Cardiac muscle cell (in vitro differentiated cells and primary cell): ENCODE data around the gene CYS1. TPM values are rescaled to one million over a fixed set of nuclear protein-coding genes. Genes with fewer than 3 reads are reported as not detected.
A peak's percentile ranks its signal among the peaks of the same experiment; 100 is the strongest.
"Not testable (repeated sequence)": the region's sequence is repeated elsewhere in the genome, so short reads cannot be mapped to it uniquely, and the experiment has no call there.

Experiments used
- DNase-seq, 2 donors: peaks; one replicate each; pipeline versions ENCODE4 v3.0.0 to v3.0.0-alpha.2; 2010 to 2017; ENCODE audit warnings: low read depth in 1 of 2, low spot score in 1 of 2
- H3K27ac ChIP-seq: fragments of 200-600 bp; sonication (generic); 2 replicates; pipeline ENCODE4 v1.5.1; 2016
- H3K27me3 ChIP-seq: fragments of 200-600 bp; sonication (generic); 2 replicates; pipeline ENCODE4 v1.6.0; 2016; ENCODE audit warnings: control low read depth
- H3K36me3 ChIP-seq: fragments of 200-600 bp; sonication (generic); 2 replicates; pipeline ENCODE4 v1.5.1; 2016; ENCODE audit warnings: control low read depth
- H3K4me1 ChIP-seq: fragments of 200-600 bp; sonication (generic); 2 replicates; pipeline ENCODE4 v1.8.1; 2017; ENCODE audit warnings: low read depth, mild to moderate bottlenecking, mixed run types
- H3K4me3 ChIP-seq: fragments of 200-600 bp; sonication (generic); 2 replicates; pipeline ENCODE4 v1.5.1; 2016; ENCODE audit warnings: mild to moderate bottlenecking
- H3K9me3 ChIP-seq: fragments of 200-600 bp; sonication (generic); 2 replicates; pipeline ENCODE4 v1.5.1; 2017; ENCODE audit warnings: low read depth, mild to moderate bottlenecking, control low read depth
- CTCF ChIP-seq: IDR thresholded peaks from 2 replicates; pipeline ENCODE4 v1.5.1; 2012; ENCODE audit warnings: low read depth, mild to moderate bottlenecking, low read length
- polyA plus RNA-seq: library from polyadenylated mRNA; unstranded; fragments of >200 nt; fragmentation: Nextera tagmentation; extraction: Ambion mirVana; gene quantifications from 2 replicates; pipeline ENCODE4 v1.2.1, GENCODE V29; 2016
- total RNA-seq: library from RNA; depleted of rRNA; stranded (reverse); fragments of >200 nt; gene quantifications from 2 replicates; pipeline ENCODE4 v1.2.3, GENCODE V29; 2016

Gene CYS1
- total and polyA plus RNA-seq, 2 experiments from 2014 or later: 0.89 to 1.1 TPM

GRCh38 chr2:10034333-10035052 is 45.7 kb downstream of the CYS1 start:
- Histone ChIP-seq H3K27me3 (no peaks in the 10 kb centered on the region), H3K36me3 (no peaks in the 10 kb centered on the region), H3K9me3 (no peaks in the 10 kb centered on the region), H3K4me3 (no peak overlapping the region), H3K27ac (no peak overlapping the region), H3K4me1 (no peaks in the 10 kb centered on the region)
- DNase-seq: no peak
- TF ChIP-seq CTCF: no peak

GRCh38 chr2:10033251-10034006 is 46.8 kb downstream of the CYS1 start:
- TF ChIP-seq CTCF: no peak
- DNase-seq: peak in 1 of 2 donors; percentile 60
- no peak overlapping the region for H3K4me3 ChIP-seq

GRCh38 chr2:10032746-10033105 is 47.5 kb downstream of the CYS1 start:
- H3K4me1 ChIP-seq: no peaks in the 10 kb centered on the region
- no peak overlapping the region for H3K27ac ChIP-seq
- H3K27me3 ChIP-seq: no peaks in the 10 kb centered on the region

More at GRCh38 chr2:10033251-10034006, 46.8 kb downstream of the CYS1 start:
- Histone ChIP-seq H3K9me3 (no peaks in the 10 kb centered on the region), H3K27me3 (no peaks in the 10 kb centered on the region), H3K27ac (no peak overlapping the region), H3K36me3 (no peaks in the 10 kb centered on the region), H3K4me1 (no peaks in the 10 kb centered on the region)

GRCh38 chr2:10031886-10032745 is 48.1 kb downstream of the CYS1 start:
- H3K4me3 ChIP-seq: no peak overlapping the region
- H3K27ac ChIP-seq: no peak overlapping the region
- no peak for TF ChIP-seq CTCF
- no peak for DNase-seq
- H3K36me3 ChIP-seq: no peaks in the 10 kb centered on the region
- H3K9me3 ChIP-seq: no peaks in the 10 kb centered on the region
- H3K27me3 ChIP-seq: no peaks in the 10 kb centered on the region
- no peaks in the 10 kb centered on the region for H3K4me1 ChIP-seq

More at GRCh38 chr2:10032746-10033105, 47.5 kb downstream of the CYS1 start:
- no peak overlapping the region for H3K4me3 ChIP-seq
- H3K36me3 ChIP-seq: no peaks in the 10 kb centered on the region
- DNase-seq: no peak
- no peaks in the 10 kb centered on the region for H3K9me3 ChIP-seq
- TF ChIP-seq CTCF: no peak

- not testable (repeated sequence) for DNase-seq, H3K27ac ChIP-seq, H3K27me3 ChIP-seq
Observed at GRCh38 chr2:10030798-10031197, 49.4 kb downstream of the CYS1 start.

More at GRCh38 chr2:10030798-10031197, 49.4 kb downstream of the CYS1 start:
- not testable (repeated sequence) for H3K4me1 ChIP-seq, H3K4me3 ChIP-seq, H3K9me3 ChIP-seq, H3K36me3 ChIP-seq
